HepG2 (cell line): ENCODE results near the gene ZNF653. TPM values are rescaled to one million over a fixed set of nuclear protein-coding genes. Genes with fewer than 3 reads are reported as not detected.

ENCODE experiments used
- ATF7 ChIP-seq, 2 experiments: fragments of 450-650 bp in 1 of 2; sonication (generic) in 1 of 2; formaldehyde crosslinking in 1 of 2; IDR thresholded peaks; 2 replicates each; pipeline versions ENCODE4 v1.4.0 to v1.6.1; 2016 to 2020; ENCODE audit warnings: antibody characterized with exemption in 1 of 2, mild to moderate bottlenecking in 1 of 2, missing genetic modification reagents in 1 of 2
- CENPX ChIP-seq: sonication (generic); formaldehyde crosslinking; IDR thresholded peaks from 2 replicates; pipeline ENCODE4 v1.9.0; 2021; ENCODE audit warnings: mild to moderate bottlenecking, missing genetic modification reagents, moderate library complexity
- HDAC1 ChIP-seq: sonication (generic); formaldehyde crosslinking; IDR thresholded peaks from 2 replicates; pipeline ENCODE4 v1.5.1; 2020; ENCODE audit warnings: mild to moderate bottlenecking, missing genetic modification reagents
- HMGA1 ChIP-seq: sonication (generic); formaldehyde crosslinking; conservative IDR thresholded peaks from 2 replicates; pipeline ENCODE4 v1.4.0; 2020; ENCODE audit warnings: missing genetic modification reagents
- NRL ChIP-seq: sonication (generic); formaldehyde crosslinking; IDR thresholded peaks from 2 replicates; pipeline ENCODE4 v1.5.0; 2020; ENCODE audit warnings: missing genetic modification reagents, mild to moderate bottlenecking, moderate library complexity, borderline replicate concordance
- RFX3 ChIP-seq: IDR thresholded peaks from 2 replicates; pipeline ENCODE4 v1.6.1; 2016; ENCODE audit warnings: missing biosample characterization, missing genetic modification reagents
- SKI ChIP-seq: fragments of 450-650 bp; IDR thresholded peaks from one replicate; pipeline ENCODE4 v1.6.1; 2018; ENCODE audit warnings: mild to moderate bottlenecking; ENCODE audit not compliant: partially characterized antibody
- SP4 ChIP-seq: sonication (generic); formaldehyde crosslinking; IDR thresholded peaks from 2 replicates; pipeline ENCODE4 v1.8.1; 2023; ENCODE audit warnings: mild to moderate bottlenecking, missing genetic modification reagents
- TP53 ChIP-seq: sonication (generic); formaldehyde crosslinking; conservative IDR thresholded peaks from 2 replicates; pipeline ENCODE4 v1.4.0; 2020; ENCODE audit warnings: missing genetic modification reagents
- ZNF274 ChIP-seq: sonication (generic); formaldehyde crosslinking; IDR thresholded peaks from 2 replicates; pipeline ENCODE4 v1.5.1; 2020; ENCODE audit warnings: mild to moderate bottlenecking, missing genetic modification reagents
- ZNF550 ChIP-seq: sonication (generic); formaldehyde crosslinking; IDR thresholded peaks from 2 replicates; pipeline ENCODE4 v1.4.0; 2020; ENCODE audit warnings: mild to moderate bottlenecking, missing genetic modification reagents, borderline replicate concordance
- ZNF572 ChIP-seq: sonication (generic); formaldehyde crosslinking; IDR thresholded peaks from 2 replicates; pipeline ENCODE4 v1.5.1; 2020; ENCODE audit warnings: mild to moderate bottlenecking, missing genetic modification reagents
- ZNF629 ChIP-seq: sonication (generic); formaldehyde crosslinking; conservative IDR thresholded peaks from 2 replicates; pipeline ENCODE4 v1.5.0; 2020; ENCODE audit warnings: missing genetic modification reagents
- ZNF703 ChIP-seq: sonication (generic); formaldehyde crosslinking; IDR thresholded peaks from 2 replicates; pipeline ENCODE4 v1.5.1; 2020; ENCODE audit warnings: missing genetic modification reagents, mild to moderate bottlenecking, moderate library complexity, borderline replicate concordance
- ZNF713 ChIP-seq: sonication (generic); formaldehyde crosslinking; IDR thresholded peaks from 2 replicates; pipeline ENCODE4 v1.4.0; 2020; ENCODE audit warnings: mild to moderate bottlenecking, missing genetic modification reagents
- ZNF75D ChIP-seq: sonication (generic); formaldehyde crosslinking; IDR thresholded peaks from 2 replicates; pipeline ENCODE4 v1.8.1; 2023; ENCODE audit warnings: missing genetic modification reagents, mild to moderate bottlenecking, borderline replicate concordance
- polyA plus RNA-seq, 8 experiments: library from polyadenylated mRNA; depleted of rRNA in 3 of 8; stranded (reverse) in 7 of 8; unstranded in 1 of 8; fragments of >200 nt; fragmentation: Illumina TruSeq in 4 of 8; extraction: Trizol in 4 of 8; gene quantifications; 2 replicates each; pipeline versions ENCODE4 v1.2.1 to v1.2.3, GENCODE V29; 2011 to 2016; ENCODE audit warnings: low read depth in 4 of 8, missing spikeins in 1 of 8, mixed read lengths in 1 of 8; ENCODE audit not compliant: insufficient read depth in 1 of 8
- total RNA-seq, 5 experiments: library from RNA; depleted of rRNA; stranded (reverse); fragments of >200 nt; fragmentation: Illumina TruSeq; extraction: Trizol; gene quantifications; 2 replicates each; pipeline ENCODE4 v1.2.3, GENCODE V29; 2016; ENCODE audit warnings: low read depth in 1 of 5
- TF ChIP-seq, protein P1 (sequence below): sonication (generic); formaldehyde crosslinking; conservative IDR thresholded peaks from 2 replicates; pipeline ENCODE4 v1.4.0; 2020; ENCODE audit warnings: missing genetic modification reagents
- TF ChIP-seq, protein P2 (sequence below): IDR thresholded peaks from 2 replicates; pipeline ENCODE4 v1.6.1; 2016; ENCODE audit warnings: low read depth, borderline replicate concordance
- TF ChIP-seq, protein P3 (sequence below): sonication (generic); formaldehyde crosslinking; IDR thresholded peaks from 2 replicates; pipeline ENCODE4 v1.4.0; 2020; ENCODE audit warnings: missing genetic modification reagents, borderline replicate concordance
- TF ChIP-seq, protein P4 (sequence below): sonication (generic); formaldehyde crosslinking; IDR thresholded peaks from 2 replicates; pipeline ENCODE4 v1.5.0; 2020; ENCODE audit warnings: mild to moderate bottlenecking, missing genetic modification reagents

ZNF653 gene
- total and polyA plus RNA-seq, 2 of the 13 experiments (the other 11 are each of a cell fraction or from before 2014, with no cell fraction given) = 4.7 to 7.1 TPM

DNA sequence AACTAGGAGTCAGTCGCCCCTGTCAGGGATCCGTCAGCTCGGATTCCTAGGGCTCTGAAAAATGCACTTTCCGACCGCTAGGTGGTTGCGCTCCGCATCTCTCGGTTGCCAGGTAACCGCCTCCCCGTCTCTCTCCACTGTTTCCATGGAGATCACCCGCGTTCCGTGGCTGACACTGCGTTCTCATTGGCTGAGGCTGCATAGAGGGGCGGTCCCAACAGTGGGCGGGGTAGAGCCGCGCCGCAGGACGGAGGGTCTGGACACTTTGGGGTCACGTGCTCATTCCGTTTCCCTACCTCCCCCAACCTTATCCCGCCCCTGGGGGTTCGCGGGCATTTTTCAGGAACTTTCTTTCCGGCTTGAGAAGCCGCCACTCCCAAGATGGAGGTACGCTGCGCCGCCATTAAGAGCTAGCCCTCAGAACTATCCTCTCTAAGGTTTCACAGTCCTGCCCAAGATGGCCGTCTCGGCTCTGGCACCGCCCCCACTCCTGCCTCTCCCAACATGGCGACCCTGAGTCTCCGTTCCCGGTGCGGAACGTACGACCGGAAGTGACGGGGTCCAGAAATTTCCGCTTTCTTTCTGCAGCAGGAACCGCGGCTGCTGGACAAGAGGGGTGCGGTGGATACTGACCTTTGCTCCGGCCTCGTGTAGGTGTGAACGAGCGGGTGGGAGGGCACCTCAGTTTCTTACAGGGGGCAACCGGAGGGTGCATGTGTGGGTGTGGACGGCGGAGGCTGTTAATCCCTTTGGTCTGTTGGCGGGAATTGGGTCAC is 70.4 kb downstream of the ZNF653 start, which contains the start of the genes ODAD3 and PRKCSH (continued):
- TF ChIP-seq, protein P1, sequence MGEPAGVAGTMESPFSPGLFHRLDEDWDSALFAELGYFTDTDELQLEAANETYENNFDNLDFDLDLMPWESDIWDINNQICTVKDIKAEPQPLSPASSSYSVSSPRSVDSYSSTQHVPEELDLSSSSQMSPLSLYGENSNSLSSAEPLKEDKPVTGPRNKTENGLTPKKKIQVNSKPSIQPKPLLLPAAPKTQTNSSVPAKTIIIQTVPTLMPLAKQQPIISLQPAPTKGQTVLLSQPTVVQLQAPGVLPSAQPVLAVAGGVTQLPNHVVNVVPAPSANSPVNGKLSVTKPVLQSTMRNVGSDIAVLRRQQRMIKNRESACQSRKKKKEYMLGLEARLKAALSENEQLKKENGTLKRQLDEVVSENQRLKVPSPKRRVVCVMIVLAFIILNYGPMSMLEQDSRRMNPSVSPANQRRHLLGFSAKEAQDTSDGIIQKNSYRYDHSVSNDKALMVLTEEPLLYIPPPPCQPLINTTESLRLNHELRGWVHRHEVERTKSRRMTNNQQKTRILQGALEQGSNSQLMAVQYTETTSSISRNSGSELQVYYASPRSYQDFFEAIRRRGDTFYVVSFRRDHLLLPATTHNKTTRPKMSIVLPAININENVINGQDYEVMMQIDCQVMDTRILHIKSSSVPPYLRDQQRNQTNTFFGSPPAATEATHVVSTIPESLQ = no peak
- TF ChIP-seq ZNF75D (no peak), RFX3 (CRISPR knock-in tag) (peak; percentile 93), CENPX (CRISPR knock-in tag) (no peak), ATF7 (IDR thresholded peaks at IDR 0.05) (no peak), ATF7 (CRISPR knock-in tag; IDR thresholded peaks at IDR 0.05) (no peak), ZNF713 (CRISPR knock-in tag) (no peak), ZNF703 (CRISPR knock-in tag) (no peak), NRL (CRISPR knock-in tag) (no peak; the same call in none of the 2 replicates), TP53 (CRISPR knock-in tag) (no peak; the same call in 1 of the 2 replicates), SP4 (CRISPR knock-in tag) (peak; percentile 92), ZNF572 (CRISPR knock-in tag) (peak; percentile 93; the same call in 1 of the 2 replicates), SKI (no peak), HDAC1 (CRISPR knock-in tag) (peak; percentile 88), ZNF274 (CRISPR knock-in tag) (peak; percentile 61; the same call in 1 of the 2 replicates), ZNF550 (CRISPR knock-in tag) (no peak), ZNF629 (CRISPR knock-in tag) (no peak; the same call in 1 of the 2 replicates), HMGA1 (no peak)
- TF ChIP-seq, protein P2, sequence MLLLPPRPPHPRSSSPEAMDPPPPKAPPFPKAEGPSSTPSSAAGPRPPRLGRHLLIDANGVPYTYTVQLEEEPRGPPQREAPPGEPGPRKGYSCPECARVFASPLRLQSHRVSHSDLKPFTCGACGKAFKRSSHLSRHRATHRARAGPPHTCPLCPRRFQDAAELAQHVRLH = peak; percentile 69; the same call in 1 of the 2 replicates
- TF ChIP-seq, protein P3, sequence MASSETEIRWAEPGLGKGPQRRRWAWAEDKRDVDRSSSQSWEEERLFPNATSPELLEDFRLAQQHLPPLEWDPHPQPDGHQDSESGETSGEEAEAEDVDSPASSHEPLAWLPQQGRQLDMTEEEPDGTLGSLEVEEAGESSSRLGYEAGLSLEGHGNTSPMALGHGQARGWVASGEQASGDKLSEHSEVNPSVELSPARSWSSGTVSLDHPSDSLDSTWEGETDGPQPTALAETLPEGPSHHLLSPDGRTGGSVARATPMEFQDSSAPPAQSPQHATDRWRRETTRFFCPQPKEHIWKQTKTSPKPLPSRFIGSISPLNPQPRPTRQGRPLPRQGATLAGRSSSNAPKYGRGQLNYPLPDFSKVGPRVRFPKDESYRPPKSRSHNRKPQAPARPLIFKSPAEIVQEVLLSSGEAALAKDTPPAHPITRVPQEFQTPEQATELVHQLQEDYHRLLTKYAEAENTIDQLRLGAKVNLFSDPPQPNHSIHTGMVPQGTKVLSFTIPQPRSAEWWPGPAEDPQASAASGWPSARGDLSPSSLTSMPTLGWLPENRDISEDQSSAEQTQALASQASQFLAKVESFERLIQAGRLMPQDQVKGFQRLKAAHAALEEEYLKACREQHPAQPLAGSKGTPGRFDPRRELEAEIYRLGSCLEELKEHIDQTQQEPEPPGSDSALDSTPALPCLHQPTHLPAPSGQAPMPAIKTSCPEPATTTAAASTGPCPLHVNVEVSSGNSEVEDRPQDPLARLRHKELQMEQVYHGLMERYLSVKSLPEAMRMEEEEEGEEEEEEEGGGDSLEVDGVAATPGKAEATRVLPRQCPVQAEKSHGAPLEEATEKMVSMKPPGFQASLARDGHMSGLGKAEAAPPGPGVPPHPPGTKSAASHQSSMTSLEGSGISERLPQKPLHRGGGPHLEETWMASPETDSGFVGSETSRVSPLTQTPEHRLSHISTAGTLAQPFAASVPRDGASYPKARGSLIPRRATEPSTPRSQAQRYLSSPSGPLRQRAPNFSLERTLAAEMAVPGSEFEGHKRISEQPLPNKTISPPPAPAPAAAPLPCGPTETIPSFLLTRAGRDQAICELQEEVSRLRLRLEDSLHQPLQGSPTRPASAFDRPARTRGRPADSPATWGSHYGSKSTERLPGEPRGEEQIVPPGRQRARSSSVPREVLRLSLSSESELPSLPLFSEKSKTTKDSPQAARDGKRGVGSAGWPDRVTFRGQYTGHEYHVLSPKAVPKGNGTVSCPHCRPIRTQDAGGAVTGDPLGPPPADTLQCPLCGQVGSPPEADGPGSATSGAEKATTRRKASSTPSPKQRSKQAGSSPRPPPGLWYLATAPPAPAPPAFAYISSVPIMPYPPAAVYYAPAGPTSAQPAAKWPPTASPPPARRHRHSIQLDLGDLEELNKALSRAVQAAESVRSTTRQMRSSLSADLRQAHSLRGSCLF (CRISPR knock-in tag) = no peak
- TF ChIP-seq, protein P4, sequence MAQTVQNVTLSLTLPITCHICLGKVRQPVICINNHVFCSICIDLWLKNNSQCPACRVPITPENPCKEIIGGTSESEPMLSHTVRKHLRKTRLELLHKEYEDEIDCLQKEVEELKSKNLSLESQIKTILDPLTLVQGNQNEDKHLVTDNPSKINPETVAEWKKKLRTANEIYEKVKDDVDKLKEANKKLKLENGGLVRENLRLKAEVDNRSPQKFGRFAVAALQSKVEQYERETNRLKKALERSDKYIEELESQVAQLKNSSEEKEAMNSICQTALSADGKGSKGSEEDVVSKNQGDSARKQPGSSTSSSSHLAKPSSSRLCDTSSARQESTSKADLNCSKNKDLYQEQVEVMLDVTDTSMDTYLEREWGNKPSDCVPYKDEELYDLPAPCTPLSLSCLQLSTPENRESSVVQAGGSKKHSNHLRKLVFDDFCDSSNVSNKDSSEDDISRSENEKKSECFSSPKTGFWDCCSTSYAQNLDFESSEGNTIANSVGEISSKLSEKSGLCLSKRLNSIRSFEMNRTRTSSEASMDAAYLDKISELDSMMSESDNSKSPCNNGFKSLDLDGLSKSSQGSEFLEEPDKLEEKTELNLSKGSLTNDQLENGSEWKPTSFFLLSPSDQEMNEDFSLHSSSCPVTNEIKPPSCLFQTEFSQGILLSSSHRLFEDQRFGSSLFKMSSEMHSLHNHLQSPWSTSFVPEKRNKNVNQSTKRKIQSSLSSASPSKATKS (CRISPR knock-in tag) = no peak
